ENCODE results near the gene DTNBP1. TPM values are rescaled to one million over a fixed set of nuclear protein-coding genes. Genes with fewer than 3 reads are reported as not detected.
"Not testable (repeated sequence)": the region's sequence is repeated elsewhere in the genome, so short reads cannot be mapped to it uniquely, and the experiment has no call there.

Gene DTNBP1
- total RNA-seq, 2 experiments from 2014 or later: 18.4 to 23.4 TPM

GRCh38 chr6:15682965-15683822, 20.4 kb upstream of the DTNBP1 start:
- no peak overlapping the region for H3K27ac Mint-ChIP-seq
- H3K36me3 Mint-ChIP-seq (ENCODE audit: low read depth): no peaks in the 10 kb centered on the region
- ChIA-PET CTCF (interaction anchor here (0.9 to 1.5 kb wide), 4 partner anchors 10 to 211 kb away, joined by 3 to 5 read pairs (median 4); no protein-coding TSS in a partner anchor), POLR2A (interaction anchor here (0.7 kb wide), 1 partner anchor 592 kb away, joined by 4 read pairs; no protein-coding TSS in a partner anchor)
- no peaks in the 10 kb centered on the region for H3K4me1 Mint-ChIP-seq
- H3K9me3 Mint-ChIP-seq (ENCODE audit: low read depth): no peaks in the 10 kb centered on the region
- DNase-seq: no peak
- intact Hi-C loops (cut with DNase I, micrococcal nuclease): no loop called here
- peaks cover 5% of the 10 kb centered on the region for H3K27me3 Mint-ChIP-seq
- no peak for ATAC-seq
- H3K4me3 Mint-ChIP-seq: no peak overlapping the region

- POLR2A ChIA-PET: no interaction called here
- ATAC-seq: no peak
- intact Hi-C loops (cut with DNase I, micrococcal nuclease): no loop called here
Measured at GRCh38 chr6:15681946-15682345, 19.1 kb upstream of the DTNBP1 start.

GRCh38 chr6:15678514-15678913, 15.7 kb upstream of the DTNBP1 start:
- DNase-seq: no peak
- CTCF ChIA-PET: no interaction called here
- H3K4me3 Mint-ChIP-seq: no peak overlapping the region
- no peak for ATAC-seq
- POLR2A ChIA-PET: no interaction called here
- no peaks in the 10 kb centered on the region for H3K4me1 Mint-ChIP-seq
- intact Hi-C loops (cut with DNase I, micrococcal nuclease): no loop called here
- H3K36me3 Mint-ChIP-seq (ENCODE audit: low read depth): no peaks in the 10 kb centered on the region
- H3K27me3 Mint-ChIP-seq: peaks cover 6% of the 10 kb centered on the region
- no peak overlapping the region for H3K27ac Mint-ChIP-seq
- no peaks in the 10 kb centered on the region for H3K9me3 Mint-ChIP-seq (ENCODE audit: low read depth)

More at GRCh38 chr6:15681946-15682345, 19.1 kb upstream of the DTNBP1 start:
- DNase-seq: no peak
- H3K4me1 Mint-ChIP-seq: no peaks in the 10 kb centered on the region
- CTCF ChIA-PET: interaction anchor here (1.3 kb wide), 1 partner anchor 11 kb away, joined by 5 read pairs; no protein-coding TSS in a partner anchor
- peaks cover 5% of the 10 kb centered on the region for H3K27me3 Mint-ChIP-seq
- no peaks in the 10 kb centered on the region for H3K9me3 Mint-ChIP-seq (ENCODE audit: low read depth)
- H3K27ac Mint-ChIP-seq: no peak overlapping the region
- H3K4me3 Mint-ChIP-seq: no peak overlapping the region
- no peaks in the 10 kb centered on the region for H3K36me3 Mint-ChIP-seq (ENCODE audit: low read depth)

- H3K4me1 Mint-ChIP-seq: no peaks in the 10 kb centered on the region
- intact Hi-C loops (cut with DNase I, micrococcal nuclease): no loop called here
- DNase-seq (no peak), ATAC-seq (no peak)
- ChIA-PET POLR2A (interaction anchor here (0.6 kb wide), 1 partner anchor 80 kb away, joined by 4 read pairs; no protein-coding TSS in a partner anchor), CTCF (interaction anchor here (0.6 kb wide), 1 partner anchor 53 kb away, joined by 3 read pairs; no protein-coding TSS in a partner anchor)
- no peak overlapping the region for H3K27ac Mint-ChIP-seq
- no peaks in the 10 kb centered on the region for H3K36me3 Mint-ChIP-seq (ENCODE audit: low read depth)
- H3K4me3 Mint-ChIP-seq: no peak overlapping the region
- no peaks in the 10 kb centered on the region for H3K9me3 Mint-ChIP-seq (ENCODE audit: low read depth)
- peaks cover 4% of the 10 kb centered on the region for H3K27me3 Mint-ChIP-seq
Measured at GRCh38 chr6:15677822-15678221, 15.0 kb upstream of the DTNBP1 start.

GRCh38 chr6:15675536-15676220, 12.8 kb upstream of the DTNBP1 start:
- peaks cover 7% of the 10 kb centered on the region for H3K27me3 Mint-ChIP-seq
- no peak for ATAC-seq
- H3K36me3 Mint-ChIP-seq (ENCODE audit: low read depth): no peaks in the 10 kb centered on the region
- no peaks in the 10 kb centered on the region for H3K9me3 Mint-ChIP-seq (ENCODE audit: low read depth)
- H3K4me3 Mint-ChIP-seq: no peak overlapping the region
- no peak for DNase-seq
- no peaks in the 10 kb centered on the region for H3K4me1 Mint-ChIP-seq
- intact Hi-C loops (cut with DNase I, micrococcal nuclease): no loop called here
- ChIA-PET POLR2A (no interaction called here), CTCF (interaction anchor here (0.5 kb wide), 1 partner anchor 1022 kb away, joined by 3 read pairs; no protein-coding TSS in a partner anchor)
- H3K27ac Mint-ChIP-seq: no peak overlapping the region

- H3K4me3 Mint-ChIP-seq: no peak overlapping the region
- ChIA-PET CTCF (no interaction called here), POLR2A (no interaction called here)
- no peak overlapping the region for H3K27ac Mint-ChIP-seq
- peaks cover 7% of the 10 kb centered on the region for H3K27me3 Mint-ChIP-seq
- no peaks in the 10 kb centered on the region for H3K9me3 Mint-ChIP-seq (ENCODE audit: low read depth)
- no peak for DNase-seq
- ATAC-seq: no peak
- intact Hi-C loops (cut with DNase I, micrococcal nuclease): no loop called here
- no peaks in the 10 kb centered on the region for H3K36me3 Mint-ChIP-seq (ENCODE audit: low read depth)
- no peaks in the 10 kb centered on the region for H3K4me1 Mint-ChIP-seq
Measured at GRCh38 chr6:15674690-15675386, 12.0 kb upstream of the DTNBP1 start.

- ChIA-PET POLR2A (no interaction called here), CTCF (interaction anchor here (1.1 to 1.2 kb wide), 2 partner anchors 15 to 18 kb away, joined by 4 to 5 read pairs; no protein-coding TSS in a partner anchor)
- no peak overlapping the region for H3K4me3 Mint-ChIP-seq
- H3K4me1 Mint-ChIP-seq: no peaks in the 10 kb centered on the region
- no peak overlapping the region for H3K27ac Mint-ChIP-seq
- intact Hi-C loops (cut with DNase I, micrococcal nuclease): no loop called here
- no peaks in the 10 kb centered on the region for H3K36me3 Mint-ChIP-seq (ENCODE audit: low read depth)
- H3K9me3 Mint-ChIP-seq (ENCODE audit: low read depth): no peaks in the 10 kb centered on the region
- peaks cover 9% of the 10 kb centered on the region for H3K27me3 Mint-ChIP-seq
- ATAC-seq: no peak
- no peak for DNase-seq
Measured at GRCh38 chr6:15673666-15674065, 10.8 kb upstream of the DTNBP1 start.

- POLR2A ChIA-PET: no interaction called here
- CTCF ChIA-PET: interaction anchor here (0.6 to 1.5 kb wide), 4 partner anchors 12 to 290 kb away, joined by 3 to 5 read pairs (median 4); no protein-coding TSS in a partner anchor
Measured at GRCh38 chr6:15672818-15673217, 10.0 kb upstream of the DTNBP1 start.

GRCh38 chr6:15672291-15672690, 9.5 kb upstream of the DTNBP1 start:
- intact Hi-C loops (cut with DNase I, micrococcal nuclease): no loop called here
- DNase-seq (no peak), ATAC-seq (no peak)
- H3K9me3 Mint-ChIP-seq (ENCODE audit: low read depth): no peaks in the 10 kb centered on the region
- no peaks in the 10 kb centered on the region for H3K4me1 Mint-ChIP-seq
- ChIA-PET CTCF (interaction anchor here (0.6 to 1.5 kb wide), 3 partner anchors 13 to 290 kb away, joined by 3 to 5 read pairs (median 5); no protein-coding TSS in a partner anchor), POLR2A (no interaction called here)
- no peak overlapping the region for H3K4me3 Mint-ChIP-seq
- H3K27me3 Mint-ChIP-seq: peaks cover 9% of the 10 kb centered on the region
- H3K36me3 Mint-ChIP-seq (ENCODE audit: low read depth): no peaks in the 10 kb centered on the region
- no peak overlapping the region for H3K27ac Mint-ChIP-seq

More at GRCh38 chr6:15672818-15673217, 10.0 kb upstream of the DTNBP1 start:
- H3K36me3 Mint-ChIP-seq (ENCODE audit: low read depth): no peaks in the 10 kb centered on the region
- H3K4me3 Mint-ChIP-seq: no peak overlapping the region
- no peaks in the 10 kb centered on the region for H3K4me1 Mint-ChIP-seq
- peaks cover 9% of the 10 kb centered on the region for H3K27me3 Mint-ChIP-seq
- intact Hi-C loops (cut with DNase I, micrococcal nuclease): no loop called here
- no peak overlapping the region for H3K27ac Mint-ChIP-seq
- no peak for DNase-seq
- H3K9me3 Mint-ChIP-seq (ENCODE audit: low read depth): no peaks in the 10 kb centered on the region
- ATAC-seq: no peak

GRCh38 chr6:15668918-15669317, 6.1 kb upstream of the DTNBP1 start:
- intact Hi-C loops (cut with DNase I, micrococcal nuclease): no loop called here
- ChIA-PET CTCF (interaction anchor here (0.6 to 1.1 kb wide), 4 partner anchors 405 to 1801 kb away, joined by 3 to 5 read pairs (median 4); partner anchors contain the start of gene MYLIP), POLR2A (no interaction called here)
- H3K4me1 Mint-ChIP-seq: no peaks in the 10 kb centered on the region
- peaks cover 9% of the 10 kb centered on the region for H3K27me3 Mint-ChIP-seq
- H3K27ac Mint-ChIP-seq: no peak overlapping the region
- H3K4me3 Mint-ChIP-seq: no peak overlapping the region
- no peaks in the 10 kb centered on the region for H3K36me3 Mint-ChIP-seq (ENCODE audit: low read depth)
- DNase-seq: no peak
- no peak for ATAC-seq
- no peaks in the 10 kb centered on the region for H3K9me3 Mint-ChIP-seq (ENCODE audit: low read depth)

- CTCF ChIA-PET: interaction anchor here (2.4 kb wide), 1 partner anchor 43 kb away, joined by 7 read pairs; no protein-coding TSS in a partner anchor
- H3K27me3 Mint-ChIP-seq; H3K4me3 Mint-ChIP-seq; H3K36me3 Mint-ChIP-seq (ENCODE audit: low read depth); H3K4me1 Mint-ChIP-seq; intact Hi-C loops (cut with DNase I, micrococcal nuclease); H3K9me3 Mint-ChIP-seq (ENCODE audit: low read depth); ATAC-seq; DNase-seq; H3K27ac Mint-ChIP-seq; POLR2A ChIA-PET: not testable (repeated sequence)
Measured at GRCh38 chr6:15666896-15667295, 4.1 kb upstream of the DTNBP1 start.
